Neural cell (in vitro differentiated cells): ENCODE measurements around the gene AIF1L. TPM values are rescaled to one million over a fixed set of nuclear protein-coding genes. Genes with fewer than 3 reads are reported as not detected.

ENCODE experiments used
- H2AFZ ChIP-seq: fragments of 200-600, 300-800 bp; sonication (generic), shearing (Covaris generic); 2 replicates; pipeline ENCODE4 v1.6.0; 2014; ENCODE audit warnings: low read depth, mild to moderate bottlenecking, antibody characterized with exemption, low read length, moderate library complexity
- H3F3A ChIP-seq: fragments of 200-600 bp; shearing (Covaris generic); 2 replicates; pipeline ENCODE4 v1.6.1; 2016; ENCODE audit warnings: mild to moderate bottlenecking, moderate library complexity, mixed read lengths, antibody characterized with exemption, low read length; ENCODE audit not compliant: insufficient read depth, poor library complexity, severe bottlenecking
- H3K27ac ChIP-seq: fragments of 200-600, 300-800 bp; sonication (generic), shearing (Covaris generic); 2 replicates; pipeline ENCODE4 v1.5.1; 2014; ENCODE audit warnings: mild to moderate bottlenecking, low read length, moderate library complexity
- H3K27me3 ChIP-seq: fragments of 300-800, 200-600 bp; sonication (generic), shearing (Covaris generic); 2 replicates; pipeline ENCODE4 v1.6.0; 2014; ENCODE audit warnings: mild to moderate bottlenecking, low read depth, low read length, moderate library complexity; ENCODE audit not compliant: insufficient read depth
- H3K36me3 ChIP-seq: fragments of 300-800, 200-600 bp; sonication (generic), shearing (Covaris generic); 2 replicates; pipeline ENCODE4 v1.5.1; 2014; ENCODE audit warnings: mild to moderate bottlenecking, antibody characterized with exemption, low read length, moderate library complexity; ENCODE audit not compliant: insufficient read depth
- H3K4me2 ChIP-seq: fragments of 300-800, 200-600 bp; sonication (generic), shearing (Covaris generic); 2 replicates; pipeline ENCODE4 v1.6.0; 2014; ENCODE audit warnings: mild to moderate bottlenecking, low read length
- H3K4me3 ChIP-seq: fragments of 300-800, 200-600 bp; sonication (generic), shearing (Covaris generic); 2 replicates; pipeline ENCODE4 v1.5.1; 2014; ENCODE audit warnings: mild to moderate bottlenecking, low read length, moderate library complexity
- H3K79me2 ChIP-seq: fragments of 200-600 bp; shearing (Covaris generic); replicated peaks from 2 replicates; pipeline ENCODE4 v1.6.0; 2014; ENCODE audit warnings: mild to moderate bottlenecking, low read length, moderate library complexity; ENCODE audit not compliant: insufficient read depth
- H3K9ac ChIP-seq: fragments of 300-800, 200-600 bp; sonication (generic), shearing (Covaris generic); 2 replicates; pipeline ENCODE4 v1.6.1; 2016; ENCODE audit warnings: mild to moderate bottlenecking, low read length, mixed read lengths
- H3K9me2 ChIP-seq: fragments of 200-600 bp; shearing (Covaris generic); 2 replicates; pipeline ENCODE4 v1.6.1; 2016; ENCODE audit warnings: mild to moderate bottlenecking, low read length, mixed read lengths; ENCODE audit not compliant: insufficient read depth
- H3K9me3 ChIP-seq: fragments of 200-600, 300-800 bp; sonication (generic), shearing (Covaris generic); 2 replicates; pipeline ENCODE4 v1.6.1; 2016; ENCODE audit warnings: mild to moderate bottlenecking, mixed run types, low read length, moderate library complexity, mixed read lengths
- H4K20me1 ChIP-seq: fragments of 200-600 bp; shearing (Covaris generic); 2 replicates; pipeline ENCODE4 v1.6.1; 2016; ENCODE audit warnings: mild to moderate bottlenecking, mixed run types; ENCODE audit not compliant: insufficient read depth
- EP300 ChIP-seq: fragments of 450-650 bp; conservative IDR thresholded peaks from 2 replicates; pipeline ENCODE4 v1.6.1; 2014; ENCODE audit warnings: antibody characterized with exemption, mild to moderate bottlenecking, moderate library complexity; ENCODE audit not compliant: poor library complexity, severe bottlenecking
- EZH2 ChIP-seq: fragments of 200-600, 300-800 bp; shearing (Covaris generic), sonication (generic); IDR thresholded peaks from 2 replicates; pipeline ENCODE4 v1.6.1; 2014; ENCODE audit warnings: antibody characterized with exemption, low read length, borderline replicate concordance, mild to moderate bottlenecking; ENCODE audit not compliant: insufficient read depth, poor library complexity, severe bottlenecking
- MXI1 ChIP-seq: fragments of 450-650 bp; conservative IDR thresholded peaks from 2 replicates; pipeline ENCODE4 v1.6.1; 2014; ENCODE audit warnings: antibody characterized with exemption, mild to moderate bottlenecking; ENCODE audit not compliant: poor library complexity, severe bottlenecking
- POLR2AphosphoS5 ChIP-seq: IDR thresholded peaks from 2 replicates; pipeline ENCODE4 v1.6.1; 2012
- SMC3 ChIP-seq: fragments of 450-650 bp; conservative IDR thresholded peaks from 2 replicates; pipeline ENCODE4 v1.6.1; 2014; ENCODE audit warnings: antibody characterized with exemption, mild to moderate bottlenecking, moderate library complexity; ENCODE audit not compliant: poor library complexity
- TAF1 ChIP-seq: IDR thresholded peaks from 2 replicates; pipeline ENCODE4 v1.6.1; 2012; ENCODE audit warnings: low read depth
- polyA plus RNA-seq: library from polyadenylated mRNA; depleted of rRNA; stranded (reverse); fragments of >200 nt; gene quantifications from 2 replicates; pipeline ENCODE4 v1.2.3, GENCODE V29; 2014
- TF ChIP-seq, protein P1 (sequence below): IDR thresholded peaks from 2 replicates; pipeline ENCODE4 v1.6.1; 2012; ENCODE audit warnings: borderline replicate concordance
- TF ChIP-seq, protein P2 (sequence below): fragments of 450-650 bp; IDR thresholded peaks from 2 replicates; pipeline ENCODE4 v1.5.1; 2014; ENCODE audit warnings: antibody characterized with exemption, mild to moderate bottlenecking, moderate library complexity; ENCODE audit not compliant: poor library complexity, severe bottlenecking

Gene AIF1L
- polyA plus RNA-seq, 1 donor from 2014 or later: 3.4 TPM

DNA sequence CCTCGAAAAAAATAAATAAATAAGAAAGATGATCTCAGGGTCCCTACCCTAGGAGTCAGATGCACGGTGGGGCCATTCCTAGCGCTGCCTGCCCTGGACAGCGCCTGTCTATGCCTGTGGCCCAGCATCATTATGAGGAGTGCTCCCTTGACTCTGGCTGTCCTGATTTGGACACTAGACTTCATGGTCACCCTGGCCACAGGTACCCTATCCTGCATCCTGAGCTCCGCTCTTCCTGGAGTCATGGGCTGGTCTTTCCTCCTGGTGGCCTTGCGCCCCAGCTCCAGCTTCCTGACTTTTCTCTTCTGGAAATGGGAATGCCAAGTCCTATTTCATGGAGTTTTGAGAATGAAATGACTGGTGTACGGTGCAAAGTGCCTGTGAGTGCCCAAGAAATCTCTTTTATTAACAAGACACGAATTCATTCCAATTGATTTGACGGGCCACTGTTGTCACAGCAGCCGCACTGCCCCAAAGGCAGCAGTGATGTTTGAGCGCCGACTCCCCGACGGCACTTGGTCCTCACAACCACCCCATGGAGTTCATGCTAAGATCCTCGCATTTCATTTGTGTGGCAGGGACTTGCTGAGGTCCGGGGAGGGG, 564 bp upstream of the AIF1L start:
- Histone ChIP-seq H3K9ac (no peak overlapping the region), H2AFZ (no peak overlapping the region), H3K27me3 (peaks cover 20% of the 10 kb centered on the region), H3K79me2 (no peaks in the 10 kb centered on the region), H3K36me3 (no peaks in the 10 kb centered on the region), H3K4me2 (no peak overlapping the region), H4K20me1 (no peaks in the 10 kb centered on the region), H3F3A (peaks cover 3% of the 10 kb centered on the region), H3K4me3 (peak overlapping the region; percentile 74), H3K9me2 (no peaks in the 10 kb centered on the region), H3K27ac (no peak overlapping the region), H3K9me3 (no peaks in the 10 kb centered on the region)
- no peak for TF ChIP-seq TAF1
- no peak for TF ChIP-seq EP300
- no peak for TF ChIP-seq SMC3
- TF ChIP-seq POLR2AphosphoS5: no peak
- TF ChIP-seq, protein P1, sequence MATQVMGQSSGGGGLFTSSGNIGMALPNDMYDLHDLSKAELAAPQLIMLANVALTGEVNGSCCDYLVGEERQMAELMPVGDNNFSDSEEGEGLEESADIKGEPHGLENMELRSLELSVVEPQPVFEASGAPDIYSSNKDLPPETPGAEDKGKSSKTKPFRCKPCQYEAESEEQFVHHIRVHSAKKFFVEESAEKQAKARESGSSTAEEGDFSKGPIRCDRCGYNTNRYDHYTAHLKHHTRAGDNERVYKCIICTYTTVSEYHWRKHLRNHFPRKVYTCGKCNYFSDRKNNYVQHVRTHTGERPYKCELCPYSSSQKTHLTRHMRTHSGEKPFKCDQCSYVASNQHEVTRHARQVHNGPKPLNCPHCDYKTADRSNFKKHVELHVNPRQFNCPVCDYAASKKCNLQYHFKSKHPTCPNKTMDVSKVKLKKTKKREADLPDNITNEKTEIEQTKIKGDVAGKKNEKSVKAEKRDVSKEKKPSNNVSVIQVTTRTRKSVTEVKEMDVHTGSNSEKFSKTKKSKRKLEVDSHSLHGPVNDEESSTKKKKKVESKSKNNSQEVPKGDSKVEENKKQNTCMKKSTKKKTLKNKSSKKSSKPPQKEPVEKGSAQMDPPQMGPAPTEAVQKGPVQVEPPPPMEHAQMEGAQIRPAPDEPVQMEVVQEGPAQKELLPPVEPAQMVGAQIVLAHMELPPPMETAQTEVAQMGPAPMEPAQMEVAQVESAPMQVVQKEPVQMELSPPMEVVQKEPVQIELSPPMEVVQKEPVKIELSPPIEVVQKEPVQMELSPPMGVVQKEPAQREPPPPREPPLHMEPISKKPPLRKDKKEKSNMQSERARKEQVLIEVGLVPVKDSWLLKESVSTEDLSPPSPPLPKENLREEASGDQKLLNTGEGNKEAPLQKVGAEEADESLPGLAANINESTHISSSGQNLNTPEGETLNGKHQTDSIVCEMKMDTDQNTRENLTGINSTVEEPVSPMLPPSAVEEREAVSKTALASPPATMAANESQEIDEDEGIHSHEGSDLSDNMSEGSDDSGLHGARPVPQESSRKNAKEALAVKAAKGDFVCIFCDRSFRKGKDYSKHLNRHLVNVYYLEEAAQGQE: no peak
- TF ChIP-seq, protein P2, sequence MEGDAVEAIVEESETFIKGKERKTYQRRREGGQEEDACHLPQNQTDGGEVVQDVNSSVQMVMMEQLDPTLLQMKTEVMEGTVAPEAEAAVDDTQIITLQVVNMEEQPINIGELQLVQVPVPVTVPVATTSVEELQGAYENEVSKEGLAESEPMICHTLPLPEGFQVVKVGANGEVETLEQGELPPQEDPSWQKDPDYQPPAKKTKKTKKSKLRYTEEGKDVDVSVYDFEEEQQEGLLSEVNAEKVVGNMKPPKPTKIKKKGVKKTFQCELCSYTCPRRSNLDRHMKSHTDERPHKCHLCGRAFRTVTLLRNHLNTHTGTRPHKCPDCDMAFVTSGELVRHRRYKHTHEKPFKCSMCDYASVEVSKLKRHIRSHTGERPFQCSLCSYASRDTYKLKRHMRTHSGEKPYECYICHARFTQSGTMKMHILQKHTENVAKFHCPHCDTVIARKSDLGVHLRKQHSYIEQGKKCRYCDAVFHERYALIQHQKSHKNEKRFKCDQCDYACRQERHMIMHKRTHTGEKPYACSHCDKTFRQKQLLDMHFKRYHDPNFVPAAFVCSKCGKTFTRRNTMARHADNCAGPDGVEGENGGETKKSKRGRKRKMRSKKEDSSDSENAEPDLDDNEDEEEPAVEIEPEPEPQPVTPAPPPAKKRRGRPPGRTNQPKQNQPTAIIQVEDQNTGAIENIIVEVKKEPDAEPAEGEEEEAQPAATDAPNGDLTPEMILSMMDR: peak; percentile 32
- no peak for TF ChIP-seq MXI1

DNA sequence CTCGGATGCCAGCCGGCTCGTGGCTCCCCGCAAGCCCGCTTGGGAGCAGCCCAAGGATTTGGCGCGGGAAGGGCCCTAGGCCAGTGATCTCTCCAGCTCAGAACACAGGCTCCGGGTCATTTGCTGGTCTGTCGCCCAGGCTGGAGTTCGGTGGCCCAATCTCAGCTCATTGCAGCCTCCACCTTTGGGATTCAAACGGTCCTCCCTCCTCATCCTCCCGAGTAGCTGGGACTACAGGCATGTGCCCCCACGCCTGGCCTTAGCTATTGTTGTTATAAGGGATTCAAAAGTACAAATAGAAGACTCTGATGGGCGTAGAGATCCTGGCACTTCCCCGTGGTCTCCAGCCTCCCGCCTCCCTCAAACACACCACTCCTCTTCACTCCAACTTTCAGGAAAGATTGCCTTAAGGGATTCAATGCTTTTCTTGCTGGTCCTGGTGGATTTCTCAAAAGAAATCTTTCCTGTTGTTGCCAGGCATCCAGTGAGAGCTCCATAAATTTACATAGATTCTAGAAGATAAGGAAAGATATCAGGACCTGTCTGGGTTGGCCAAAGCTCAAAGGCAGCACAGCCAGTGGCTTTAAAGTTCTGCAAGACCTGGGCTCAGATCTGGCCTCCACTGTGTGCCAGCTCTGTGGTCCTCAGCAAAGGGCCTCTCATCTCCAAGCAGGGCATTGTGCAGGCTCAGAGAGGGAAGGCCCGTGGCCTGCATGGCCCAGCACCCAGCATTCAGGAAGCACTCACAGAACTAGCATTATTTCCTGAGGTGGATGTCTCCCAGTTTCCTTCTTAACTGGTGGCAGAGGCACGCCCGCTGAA, 1.0 kb downstream of the AIF1L start:
- H3K27ac ChIP-seq: no peak overlapping the region
- H3K4me2 ChIP-seq: peak overlapping the region; percentile 41
- peaks cover 3% of the 10 kb centered on the region for H3F3A ChIP-seq
- no peaks in the 10 kb centered on the region for H3K79me2 ChIP-seq
- peaks cover 20% of the 10 kb centered on the region for H3K27me3 ChIP-seq
- no peaks in the 10 kb centered on the region for H4K20me1 ChIP-seq
- H3K9ac ChIP-seq: peak overlapping the region; percentile 47
- H2AFZ ChIP-seq: no peak overlapping the region
- no peaks in the 10 kb centered on the region for H3K36me3 ChIP-seq
- H3K9me3 ChIP-seq: no peaks in the 10 kb centered on the region
- H3K9me2 ChIP-seq: no peaks in the 10 kb centered on the region
- H3K4me3 ChIP-seq: peak overlapping the region; percentile 74
- TF ChIP-seq TAF1: no peak
- TF ChIP-seq EZH2: peak; percentile 2
